GM12892 (cell line): ENCODE results near the gene HJURP.

Source experiments
- POLR2A ChIP-seq: IDR thresholded peaks from 2 replicates; pipeline ENCODE4 v1.6.1; 2011; ENCODE audit warnings: low read depth, low read length, control low read depth
- POLR2AphosphoS5 ChIP-seq: IDR thresholded peaks from 2 replicates; pipeline ENCODE4 v1.6.1; 2011; ENCODE audit warnings: low read depth, low read length, control low read depth
- TAF1 ChIP-seq: IDR thresholded peaks from 2 replicates; pipeline ENCODE4 v1.6.1; 2011; ENCODE audit warnings: low read depth, mild to moderate bottlenecking, control low read depth, low read length, borderline replicate concordance

DNA sequence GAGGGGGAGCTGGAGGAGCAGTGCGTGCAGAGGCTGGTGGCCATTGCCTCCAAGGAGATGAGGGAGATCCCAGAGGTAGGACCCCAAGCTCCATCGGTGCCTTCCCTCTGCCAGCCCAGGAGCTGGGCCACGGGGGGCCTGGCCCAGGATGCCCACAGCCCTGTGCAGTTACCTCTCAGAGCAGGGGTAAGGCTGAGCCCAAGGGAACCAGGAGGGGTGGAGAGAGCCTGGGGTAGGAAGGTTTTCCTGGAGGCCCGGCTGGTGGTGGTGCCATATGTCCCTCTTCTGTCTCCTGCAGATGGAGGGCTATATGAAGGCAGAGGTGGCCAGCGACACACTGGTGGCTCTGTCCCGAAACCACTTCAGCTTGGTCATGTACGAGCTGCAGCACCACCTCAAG is 64.8 kb downstream of the HJURP start:
- no peak for TF ChIP-seq POLR2A
- TF ChIP-seq POLR2AphosphoS5, result no peak
- no peak for TF ChIP-seq TAF1
